Caco-2 (cell line): Measurements from ENCODE around the gene EXOSC10. TPM values are rescaled to one million over a fixed set of nuclear protein-coding genes. Genes with fewer than 3 reads are reported as not detected.

Experiments
- BruUV-seq: library from RNA; stranded (reverse); fragments of 400-500 nt; replicated peaks from 2 replicates; lab custom pipeline; 2021; lab: Mats Ljungman, UMichigan
- CTCF ChIA-PET: fragments of 300-600 bp; sonication (Branson Sonifier 250); formaldehyde crosslinking; loops from one replicate; lab custom pipeline; 2022; ENCODE audit warnings: antibody characterized with exemption; lab: Charles Lee
- POLR2A ChIA-PET: fragments of 300-600 bp; sonication (Branson Sonifier 250); formaldehyde crosslinking; loops from one replicate; lab custom pipeline; 2022; ENCODE audit warnings: antibody characterized with exemption; lab: Charles Lee
- DNase-seq, 2 experiments: peaks; one replicate each; pipeline versions ENCODE4 v3.0.0 to v3.0.0-alpha.2; 2020 to 2022
- H3K27me3 ChIP-seq: replicated peaks from 2 replicates; pipeline ENCODE4 v1.6.0; 2011; ENCODE audit warnings: low read length; ENCODE audit not compliant: control insufficient read depth, insufficient read depth
- H3K36me3 ChIP-seq: 2 replicates; pipeline ENCODE4 v1.5.1; 2011; ENCODE audit warnings: low read length; ENCODE audit not compliant: control insufficient read depth, insufficient read depth
- H3K4me1 ChIP-seq: fragments of 250-450 bp; sonication (Bioruptor Pico); 2 replicates; pipeline ENCODE4 v1.5.1; 2020; ENCODE audit warnings: mild to moderate bottlenecking
- H3K4me3 ChIP-seq: 2 replicates; pipeline ENCODE4 v1.5.1; 2011; ENCODE audit warnings: low read depth, mild to moderate bottlenecking, control low read depth, low read length
- H3K9me3 ChIP-seq: fragments of 250-450 bp; sonication (Bioruptor Pico); 2 replicates; pipeline ENCODE4 v1.5.1; 2020; ENCODE audit warnings: mild to moderate bottlenecking, moderate library complexity
- H3K27ac Mint-ChIP-seq: one replicate; pipeline ENCODE4 v1.8.0; 2022; ENCODE audit warnings: mixed read lengths; ENCODE audit not compliant: unreplicated experiment
- H3K27me3 Mint-ChIP-seq: one replicate; pipeline ENCODE4 v1.8.0; 2022; ENCODE audit warnings: mixed read lengths; ENCODE audit not compliant: insufficient read depth, unreplicated experiment
- H3K36me3 Mint-ChIP-seq: one replicate; pipeline ENCODE4 v1.8.0; 2022; ENCODE audit warnings: mild to moderate bottlenecking, mixed read lengths; ENCODE audit not compliant: insufficient read depth, unreplicated experiment
- H3K4me1 Mint-ChIP-seq: one replicate; pipeline ENCODE4 v1.8.0; 2022; ENCODE audit warnings: low read depth, mixed read lengths; ENCODE audit not compliant: unreplicated experiment
- H3K4me3 Mint-ChIP-seq: one replicate; pipeline ENCODE4 v1.8.0; 2022; ENCODE audit warnings: mild to moderate bottlenecking, moderate library complexity, mixed read lengths; ENCODE audit not compliant: unreplicated experiment
- H3K9me3 Mint-ChIP-seq: one replicate; pipeline ENCODE4 v1.8.0; 2022; ENCODE audit warnings: mixed read lengths; ENCODE audit not compliant: unreplicated experiment
- intact Hi-C: fragments of 100-400 bp; cut with micrococcal nuclease; formaldehyde crosslinking; loops from one replicate; pipeline ENCODE4 v1.10.0; 2022; ENCODE audit not compliant: unreplicated experiment
- total RNA-seq: library from RNA; stranded (reverse); gene quantifications from 2 replicates; pipeline ENCODE4 v1.2.3, GENCODE V29; 2022
- TF ChIP-seq, protein P1 (sequence below), 2 experiments: fragments of 200-600 bp in 1 of 2; IDR thresholded peaks; 1 replicate in 1 of 2; 2 replicates in 1 of 2; pipeline versions ENCODE4 v1.5.1 to v1.8.0; 2011 to 2022; ENCODE audit warnings: antibody characterized with exemption in 1 of 2, control low read depth in 1 of 2, inconsistent platforms in 1 of 2, low read depth in 1 of 2, low read length in 1 of 2, mild to moderate bottlenecking in 1 of 2, moderate library complexity in 1 of 2; ENCODE audit not compliant: insufficient read depth in 1 of 2, severe bottlenecking in 1 of 2, unreplicated experiment in 1 of 2

EXOSC10 gene
- total RNA-seq, 1 experiment from 2014 or later: 83.7 TPM

DNA sequence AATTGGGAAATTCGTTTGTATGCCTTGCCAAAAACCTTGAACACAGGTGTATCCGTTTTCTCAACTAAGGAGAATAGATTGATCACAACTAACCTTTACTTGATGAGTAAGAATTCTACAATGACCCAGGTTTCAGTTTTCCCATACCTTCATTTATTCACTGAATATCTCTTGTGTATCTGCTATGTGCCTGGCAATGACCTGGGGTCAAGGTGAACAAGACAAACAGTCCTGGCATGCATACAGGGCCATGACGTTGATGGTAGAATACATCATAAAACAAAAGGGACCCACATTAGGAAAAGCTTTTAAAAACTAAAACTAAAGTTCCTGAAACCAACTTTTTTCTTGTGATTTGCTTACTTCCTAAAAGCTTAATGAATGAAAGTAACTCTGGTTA lies 32.1 kb upstream of the EXOSC10 start:
- Histone ChIP-seq H3K36me3 (peaks cover 2% of the 10 kb centered on the region; the same call in 1 of the 2 replicates), H3K9me3 (no peaks in the 10 kb centered on the region), H3K27me3 (no peaks in the 10 kb centered on the region), H3K4me3 (no peak overlapping the region), H3K4me1 (no peaks in the 10 kb centered on the region)
- Mint-ChIP-seq H3K4me3 (no peak overlapping the region), H3K4me1 (no peaks in the 10 kb centered on the region), H3K27ac (no peak overlapping the region), H3K9me3 (no peaks in the 10 kb centered on the region), H3K27me3 (no peaks in the 10 kb centered on the region), H3K36me3 (peaks cover 48% of the 10 kb centered on the region)
- POLR2A ChIA-PET: no interaction called here
- no TSS peak for BruUV-seq
- DNase-seq: no peak
- TF ChIP-seq, protein P1, sequence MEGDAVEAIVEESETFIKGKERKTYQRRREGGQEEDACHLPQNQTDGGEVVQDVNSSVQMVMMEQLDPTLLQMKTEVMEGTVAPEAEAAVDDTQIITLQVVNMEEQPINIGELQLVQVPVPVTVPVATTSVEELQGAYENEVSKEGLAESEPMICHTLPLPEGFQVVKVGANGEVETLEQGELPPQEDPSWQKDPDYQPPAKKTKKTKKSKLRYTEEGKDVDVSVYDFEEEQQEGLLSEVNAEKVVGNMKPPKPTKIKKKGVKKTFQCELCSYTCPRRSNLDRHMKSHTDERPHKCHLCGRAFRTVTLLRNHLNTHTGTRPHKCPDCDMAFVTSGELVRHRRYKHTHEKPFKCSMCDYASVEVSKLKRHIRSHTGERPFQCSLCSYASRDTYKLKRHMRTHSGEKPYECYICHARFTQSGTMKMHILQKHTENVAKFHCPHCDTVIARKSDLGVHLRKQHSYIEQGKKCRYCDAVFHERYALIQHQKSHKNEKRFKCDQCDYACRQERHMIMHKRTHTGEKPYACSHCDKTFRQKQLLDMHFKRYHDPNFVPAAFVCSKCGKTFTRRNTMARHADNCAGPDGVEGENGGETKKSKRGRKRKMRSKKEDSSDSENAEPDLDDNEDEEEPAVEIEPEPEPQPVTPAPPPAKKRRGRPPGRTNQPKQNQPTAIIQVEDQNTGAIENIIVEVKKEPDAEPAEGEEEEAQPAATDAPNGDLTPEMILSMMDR (IDR thresholded peaks at IDR 0.05; ENCODE audit: insufficient read depth in 1 of 2, low read depth in 1 of 2, low read length in 1 of 2, severe bottlenecking in 1 of 2, unreplicated experiment in 1 of 2): no peak
- CTCF ChIA-PET: no interaction called here
- intact Hi-C loops: no loop called here

DNA sequence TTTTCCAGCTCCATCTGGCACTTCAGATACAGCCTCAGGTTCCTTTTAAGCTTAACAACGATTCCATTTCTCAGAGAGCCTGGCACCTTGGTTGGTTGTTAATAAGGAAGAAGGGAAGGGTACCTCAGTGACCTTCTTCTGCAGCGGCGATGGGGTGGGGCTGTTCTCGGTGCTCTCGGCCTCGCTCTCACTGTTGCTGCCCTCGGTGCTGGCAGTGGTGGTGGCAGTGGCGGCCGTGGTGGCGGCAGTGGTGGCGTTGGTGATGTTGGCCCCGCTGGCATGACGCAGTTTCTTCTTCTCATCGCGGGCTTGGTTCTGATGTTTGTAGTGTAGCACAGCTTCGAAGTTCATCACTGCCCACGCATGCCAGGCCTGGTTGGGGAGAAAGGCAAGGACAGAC lies 30.7 kb upstream of the EXOSC10 start:
- CTCF ChIA-PET: no interaction called here

DNA sequence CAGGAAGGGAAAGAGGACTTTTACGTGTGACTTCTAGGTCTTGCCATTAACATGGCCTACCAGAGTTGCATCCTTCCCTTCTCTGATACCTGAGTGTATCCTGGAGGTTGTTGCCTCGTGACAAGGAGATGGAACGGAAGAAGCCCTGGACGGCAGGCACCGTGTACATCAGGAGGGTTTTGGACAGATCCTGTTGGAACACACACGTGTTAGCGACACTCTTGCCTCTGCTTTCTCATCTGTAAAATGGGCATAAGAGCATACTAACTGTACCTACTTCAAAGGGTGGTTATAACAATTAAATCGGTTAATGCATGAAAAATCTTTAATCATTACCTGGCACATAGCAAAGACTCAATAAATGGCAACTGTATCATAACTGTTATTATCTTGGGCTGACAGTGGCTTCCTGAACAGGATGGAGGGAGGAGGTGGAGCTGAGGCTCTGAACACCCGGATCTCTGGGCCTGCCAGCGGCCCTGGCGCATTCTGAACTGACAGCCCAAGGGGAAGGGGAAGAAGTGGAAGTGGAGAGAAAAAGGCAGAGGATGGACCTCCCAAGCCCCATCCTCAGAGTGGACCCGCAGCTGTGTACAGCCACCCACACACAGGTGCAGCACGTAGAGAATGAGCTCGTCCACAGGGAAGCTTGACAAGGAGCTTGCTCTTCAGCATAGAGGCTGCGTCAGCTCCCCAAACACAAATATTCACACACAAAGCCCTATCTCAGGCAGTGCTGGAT lies 30.2 kb upstream of the EXOSC10 start:
- CTCF ChIA-PET: no interaction called here

More for the DNA sequence above, 30.7 kb upstream of the EXOSC10 start:
- Histone ChIP-seq H3K4me1 (no peaks in the 10 kb centered on the region), H3K36me3 (peaks cover 2% of the 10 kb centered on the region; the same call in 1 of the 2 replicates), H3K9me3 (no peaks in the 10 kb centered on the region), H3K4me3 (no peak overlapping the region), H3K27me3 (no peaks in the 10 kb centered on the region)
- no peaks in the 10 kb centered on the region for H3K27me3 Mint-ChIP-seq
- no peak for DNase-seq
- intact Hi-C loops: no loop called here
- TF ChIP-seq, protein P1 (IDR thresholded peaks at IDR 0.05; ENCODE audit: insufficient read depth in 1 of 2, low read depth in 1 of 2, low read length in 1 of 2, severe bottlenecking in 1 of 2, unreplicated experiment in 1 of 2): no peak
- no peaks in the 10 kb centered on the region for H3K4me1 Mint-ChIP-seq
- H3K9me3 Mint-ChIP-seq: no peaks in the 10 kb centered on the region
- H3K4me3 Mint-ChIP-seq: no peak overlapping the region
- peaks cover 58% of the 10 kb centered on the region for H3K36me3 Mint-ChIP-seq
- POLR2A ChIA-PET: no interaction called here
- no peak overlapping the region for H3K27ac Mint-ChIP-seq
- BruUV-seq: no TSS peak

More for the DNA sequence above, 30.2 kb upstream of the EXOSC10 start:
- no peaks in the 10 kb centered on the region for H3K27me3 ChIP-seq
- TF ChIP-seq, protein P1 (IDR thresholded peaks at IDR 0.05; ENCODE audit: insufficient read depth in 1 of 2, low read depth in 1 of 2, low read length in 1 of 2, severe bottlenecking in 1 of 2, unreplicated experiment in 1 of 2): no peak
- H3K36me3 Mint-ChIP-seq: peaks cover 64% of the 10 kb centered on the region
- H3K4me3 Mint-ChIP-seq: no peak overlapping the region
- H3K4me3 ChIP-seq: no peak overlapping the region
- H3K9me3 ChIP-seq: no peaks in the 10 kb centered on the region
- no TSS peak for BruUV-seq
- intact Hi-C loops: no loop called here
- H3K4me1 Mint-ChIP-seq: no peaks in the 10 kb centered on the region
- H3K27ac Mint-ChIP-seq: no peak overlapping the region
- H3K9me3 Mint-ChIP-seq: no peaks in the 10 kb centered on the region
- H3K4me1 ChIP-seq: no peaks in the 10 kb centered on the region
- H3K36me3 ChIP-seq: peaks cover 2% of the 10 kb centered on the region; the same call in 1 of the 2 replicates
- H3K27me3 Mint-ChIP-seq: no peaks in the 10 kb centered on the region
- DNase-seq: no peak
- POLR2A ChIA-PET: no interaction called here
